Stromal cell of bone marrow (primary cell): Measurements from ENCODE around the gene MMAB.
"Not testable (repeated sequence)": the region's sequence is repeated elsewhere in the genome, so short reads cannot be mapped to it uniquely, and the experiment has no call there.

ENCODE experiments used
- DNase-seq: peaks from one replicate; pipeline ENCODE4 v3.0.0-alpha.2; 2012; ENCODE audit warnings: low read depth

MMAB gene

DNA sequence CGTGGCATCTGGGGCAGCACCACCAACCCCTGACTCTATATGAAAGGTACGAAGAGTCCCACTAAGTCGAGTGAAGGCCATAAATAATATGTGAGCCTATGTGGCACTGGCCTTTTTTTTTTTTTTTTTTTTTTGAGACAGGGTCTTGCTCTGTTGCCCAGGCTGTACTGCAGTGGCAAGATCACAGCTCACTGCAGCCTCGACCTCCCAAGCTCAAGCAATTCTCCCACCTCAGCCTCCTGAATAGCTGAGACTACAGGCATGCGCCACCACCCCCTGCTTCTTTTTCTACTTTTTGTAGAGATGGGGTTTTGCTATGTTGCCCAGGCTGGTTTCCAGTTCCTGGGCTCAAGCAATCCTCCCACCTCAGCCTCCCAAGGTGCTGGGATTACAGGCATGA is 28.8 kb upstream of the MMAB start:
- not testable (repeated sequence) for DNase-seq

DNA sequence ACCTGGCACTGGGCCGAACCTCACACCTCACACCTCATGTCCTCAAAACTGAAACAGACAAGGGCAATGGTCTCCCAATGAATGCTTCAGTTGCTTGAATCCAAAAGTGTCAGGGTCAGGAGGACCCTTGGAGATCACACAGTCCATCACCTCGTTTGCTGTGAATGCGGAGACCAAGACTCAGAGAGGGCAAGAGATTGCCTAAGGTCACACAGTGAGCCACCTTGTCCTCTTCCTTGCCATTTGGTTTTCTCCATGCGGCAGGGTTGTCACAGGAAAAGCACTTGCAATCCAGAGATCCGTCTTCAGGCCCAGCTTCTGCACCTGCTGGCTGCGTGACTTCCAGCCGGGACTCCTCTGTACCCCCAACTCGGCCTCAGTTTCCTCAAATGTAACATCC is 28.3 kb upstream of the MMAB start:
- no peak for DNase-seq

DNA sequence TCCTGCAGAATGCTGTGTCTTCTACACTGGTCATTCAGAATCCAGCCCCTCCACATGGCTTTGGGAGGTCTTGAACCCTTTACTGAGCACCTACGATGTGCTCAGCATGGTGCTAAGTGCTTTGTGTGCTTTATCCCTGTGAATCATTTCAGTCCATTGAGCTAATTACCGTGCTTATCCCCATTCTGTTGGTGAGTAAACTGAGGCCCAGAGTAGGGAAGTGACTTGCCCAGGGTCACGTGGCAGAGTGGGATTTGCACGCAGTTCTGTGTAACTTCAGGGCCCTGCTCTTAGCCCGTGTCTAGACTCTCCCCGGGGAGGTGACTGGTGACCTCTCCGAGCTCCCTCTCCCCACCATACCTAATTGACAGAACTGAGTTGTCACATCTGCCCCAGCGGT is 27.7 kb upstream of the MMAB start:
- DNase-seq: no peak

DNA sequence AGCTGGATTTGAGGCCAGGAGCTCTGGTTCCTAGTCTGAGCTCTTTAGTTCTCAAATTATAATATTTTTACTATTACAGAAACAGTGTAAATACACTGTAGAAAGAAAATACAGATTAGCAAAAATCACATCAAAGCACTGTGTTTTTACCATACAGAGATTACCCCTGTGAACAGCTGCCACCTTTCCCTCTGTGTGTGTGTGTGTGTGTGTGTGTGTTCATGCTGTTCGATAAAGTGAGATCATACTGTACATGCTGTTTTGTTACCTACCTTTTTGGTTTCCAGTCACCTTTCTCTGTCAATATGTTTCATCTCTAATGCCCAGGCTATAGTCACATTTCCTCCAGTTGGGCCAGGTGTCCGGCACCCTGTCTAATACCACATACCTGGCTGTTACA is 27.2 kb upstream of the MMAB start:
- no peak for DNase-seq

- no peak for DNase-seq
Measured at GRCh38 chr12:109599087-109599486, 25.8 kb upstream of the MMAB start.

DNA sequence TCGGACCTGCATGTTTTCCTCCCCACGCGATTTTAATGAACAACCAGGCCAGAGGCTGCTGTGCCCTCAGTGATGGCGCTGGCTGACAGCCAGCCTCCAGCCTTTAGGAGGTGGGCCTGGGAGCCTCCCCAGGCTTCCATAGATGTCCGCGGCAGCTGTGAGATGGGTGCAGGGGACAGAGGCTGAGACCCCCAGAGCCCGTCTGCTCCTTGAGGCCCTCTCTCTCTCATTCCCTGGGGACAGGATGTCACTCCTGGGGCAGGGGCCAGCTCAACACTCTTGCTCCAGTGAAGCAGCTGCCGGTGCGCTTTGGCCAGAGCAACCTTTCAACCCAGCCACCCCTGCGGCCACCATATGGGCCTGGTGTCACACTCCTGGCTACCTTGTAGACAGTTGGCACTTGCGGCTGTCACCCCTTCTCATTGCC is 25.1 kb upstream of the MMAB start:
- no peak for DNase-seq

GRCh38 chr12:109597795-109598427 is 24.6 kb upstream of the MMAB start:
- peak; percentile 67 for DNase-seq

DNA sequence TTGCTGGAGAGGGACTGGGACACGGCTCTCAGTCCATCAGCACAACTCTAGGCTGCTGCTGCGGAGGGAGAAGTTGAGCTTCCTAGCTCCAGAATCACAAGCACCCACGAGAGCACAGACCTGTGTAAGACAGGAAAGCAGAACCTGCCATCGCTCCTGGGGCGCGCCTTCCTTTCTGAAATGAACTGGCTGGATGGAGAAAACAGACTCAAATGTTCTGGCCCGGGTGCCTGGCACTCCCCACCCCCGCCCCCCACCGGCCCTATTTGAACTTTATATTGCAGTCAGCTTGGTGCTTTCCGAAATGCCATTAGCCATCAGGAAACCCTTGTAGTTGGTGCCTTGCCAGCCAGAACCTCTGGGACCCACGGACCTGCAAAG is 24.1 kb upstream of the MMAB start:
- DNase-seq: no peak

- no peak for DNase-seq
Measured at GRCh38 chr12:109596418-109597244, 23.3 kb upstream of the MMAB start.

GRCh38 chr12:109595321-109595902 is 22.1 kb upstream of the MMAB start:
- no peak for DNase-seq

DNA sequence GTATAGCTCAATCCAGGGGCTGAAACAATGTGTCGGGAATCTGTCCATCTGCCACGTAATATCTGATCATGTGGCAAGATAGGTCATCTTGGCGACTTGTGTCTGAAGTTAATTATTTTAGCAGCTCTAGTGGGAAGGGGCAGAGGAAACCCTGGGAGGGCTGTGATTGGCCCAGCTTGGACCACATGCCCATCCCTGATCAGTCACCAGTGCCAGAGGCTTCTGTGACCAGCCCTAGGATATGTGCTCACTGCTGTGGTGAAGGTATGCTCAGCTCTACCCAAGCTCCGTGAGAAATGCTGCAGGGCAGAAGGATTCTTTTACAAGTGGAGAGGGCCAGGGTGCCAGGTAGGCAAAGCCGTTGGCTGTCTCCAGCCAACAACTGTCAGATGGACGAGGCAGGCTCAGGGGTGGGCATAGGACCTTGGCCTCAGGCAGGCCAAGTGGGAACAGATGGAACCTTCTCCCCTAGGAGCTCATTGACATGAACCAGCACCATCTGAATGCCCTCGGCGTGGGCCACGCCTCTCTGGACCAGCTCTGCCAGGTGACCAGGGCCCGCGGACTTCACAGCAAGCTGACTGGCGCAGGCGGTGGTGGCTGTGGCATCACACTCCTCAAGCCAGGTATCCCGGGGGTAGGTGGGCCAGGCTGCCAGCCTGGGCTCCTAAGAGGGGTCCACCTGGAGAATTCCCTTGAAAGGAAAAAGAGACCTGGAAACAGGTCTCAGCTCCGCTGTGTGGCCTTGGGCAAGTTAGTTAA is 21.4 kb upstream of the MMAB start:
- no peak for DNase-seq

DNA sequence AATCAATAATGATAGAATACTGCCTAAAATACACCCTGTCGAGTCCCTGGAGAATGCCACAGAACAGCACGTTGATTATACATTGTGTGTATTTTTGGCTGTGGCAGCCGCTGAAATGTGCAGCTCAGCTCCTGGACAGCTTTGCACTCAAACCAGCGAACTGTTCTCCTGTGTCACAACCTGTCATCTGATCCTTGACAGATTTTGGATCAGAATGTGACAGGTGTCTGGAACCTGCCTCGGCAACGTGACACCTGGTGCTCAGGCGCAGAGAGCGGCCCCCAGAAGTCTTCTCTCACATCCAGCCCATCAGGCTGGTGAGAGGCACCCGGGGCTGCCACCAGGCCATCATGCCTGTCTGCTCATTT is 19.6 kb upstream of the MMAB start:
- DNase-seq: no peak

- no peak for DNase-seq
Measured at GRCh38 chr12:109592195-109592904, 19.0 kb upstream of the MMAB start.

DNA sequence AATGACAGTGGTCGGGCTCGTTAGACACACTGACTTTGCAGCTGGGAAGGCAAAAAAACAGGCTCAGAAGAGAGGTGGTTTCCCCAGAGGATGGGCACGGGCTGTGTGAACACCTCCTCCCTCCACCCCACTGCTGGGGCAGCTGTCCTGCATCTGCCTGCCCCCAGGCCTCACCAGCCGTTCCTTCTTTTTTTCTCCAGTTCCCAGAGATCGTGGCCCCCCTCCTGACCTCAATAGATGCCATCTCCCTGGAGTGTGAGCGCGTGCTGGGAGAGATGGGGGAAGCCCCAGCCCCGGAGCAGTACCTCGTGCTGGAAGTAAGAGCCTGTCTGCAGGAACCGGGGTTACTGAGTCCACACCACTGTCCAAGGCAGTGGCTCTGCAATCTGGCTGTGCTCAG is 17.7 kb upstream of the MMAB start:
- no peak for DNase-seq

GRCh38 chr12:109590566-109590965 is 17.3 kb upstream of the MMAB start:
- DNase-seq: no peak

- no peak for DNase-seq
Measured at GRCh38 chr12:109589691-109590245, 16.5 kb upstream of the MMAB start.

- no peak for DNase-seq
Measured at GRCh38 chr12:109589240-109589590, 15.9 kb upstream of the MMAB start.

- no peak for DNase-seq
Measured at GRCh38 chr12:109588461-109589239, 15.3 kb upstream of the MMAB start.

DNA sequence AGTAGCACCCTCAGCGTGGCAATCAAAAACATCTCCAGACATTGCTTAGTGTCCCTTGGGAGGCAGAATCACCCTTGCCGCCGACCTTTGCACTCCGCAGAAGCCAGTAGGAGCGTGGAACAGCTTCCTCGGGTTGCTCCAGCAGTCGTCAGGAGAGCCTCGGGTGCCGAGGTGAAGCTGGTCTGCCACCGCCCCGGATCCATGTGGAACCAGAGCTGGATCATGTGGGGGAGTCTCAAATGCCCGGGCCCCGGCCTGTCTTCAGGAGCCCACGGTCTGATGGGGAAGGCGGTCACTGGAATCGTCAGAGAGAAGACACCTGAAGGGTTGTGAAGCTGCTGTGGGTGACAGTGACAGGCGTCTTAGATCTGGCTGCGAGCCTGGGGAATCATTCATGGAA is 14.6 kb upstream of the MMAB start:
- DNase-seq: no peak

- no peak for DNase-seq
Measured at GRCh38 chr12:109586385-109587296, 13.3 kb upstream of the MMAB start.
